H1 (cell line): Measurements from ENCODE around the gene SLC30A2. TPM values are rescaled to one million over a fixed set of nuclear protein-coding genes. Genes with fewer than 3 reads are reported as not detected.

Experiments used
- CTCF ChIA-PET: fragments of 300-600 bp; sonication (Branson Sonifier 250); formaldehyde crosslinking; loops from one replicate; lab custom pipeline; 2021; ENCODE audit not compliant: partially characterized antibody; lab: Charles Lee
- POLR2A ChIA-PET: fragments of 300-600 bp; sonication (Branson Sonifier 250); formaldehyde crosslinking; loops from one replicate; lab custom pipeline; 2021; ENCODE audit warnings: inconsistent platforms; ENCODE audit not compliant: partially characterized antibody; lab: Charles Lee
- DNase-seq, 2 experiments: peaks; one replicate each; pipeline versions ENCODE4 v3.0.0 to v3.0.0-alpha.2; 2010 to 2022; ENCODE audit warnings: low spot score in 2 of 2, low read depth in 1 of 2, mixed read lengths in 1 of 2
- FAIRE-seq: peaks from 2 replicates; lab custom pipeline; 2011; peaks lifted over from hg19 to GRCh38; lab: Jason Lieb, UNC
- H2AFZ ChIP-seq: 2 replicates; pipeline ENCODE4 v1.8.1; 2012; ENCODE audit warnings: low read length, inconsistent platforms
- H2AK5ac ChIP-seq: 2 replicates; pipeline ENCODE4 v1.6.1; 2013; ENCODE audit warnings: low read depth, low read length
- H2BK120ac ChIP-seq: replicated peaks from 2 replicates; pipeline ENCODE3; 2013; ENCODE audit warnings: low read depth, low read length, inconsistent platforms
- H2BK12ac ChIP-seq: 2 replicates; pipeline ENCODE4 v1.6.1; 2013; ENCODE audit warnings: low read depth, low read length
- H2BK15ac ChIP-seq: 2 replicates; pipeline ENCODE4 v1.6.1; 2013; ENCODE audit warnings: low read length
- H2BK20ac ChIP-seq: 2 replicates; pipeline ENCODE4 v1.6.1; 2013; ENCODE audit warnings: low read length
- H2BK5ac ChIP-seq: 2 replicates; pipeline ENCODE4 v1.6.1; 2013; ENCODE audit warnings: low read depth, low read length
- H3K14ac ChIP-seq: 2 replicates; pipeline ENCODE4 v1.6.1; 2013; ENCODE audit warnings: inconsistent platforms; ENCODE audit not compliant: insufficient read length
- H3K18ac ChIP-seq: 2 replicates; pipeline ENCODE4 v1.6.1; 2013; ENCODE audit warnings: low read length; ENCODE audit errors: extremely low read depth
- H3K23ac ChIP-seq: 2 replicates; pipeline ENCODE4 v1.6.1; 2013; ENCODE audit warnings: inconsistent platforms; ENCODE audit not compliant: insufficient read length
- H3K23me2 ChIP-seq: 2 replicates; pipeline ENCODE4 v1.6.1; 2013; ENCODE audit warnings: low read depth, low read length
- H3K27ac ChIP-seq: 2 replicates; pipeline ENCODE4 v1.6.1; 2011; ENCODE audit warnings: low read depth, low read length, inconsistent platforms
- H3K27me3 ChIP-seq, 4 experiments: replicated peaks in 1 of 4; 1 replicate in 1 of 4; 2 replicates in 3 of 4; pipeline versions ENCODE4 v1.6.1 to v1.8.1; 2011 to 2013; ENCODE audit warnings: low read length in 3 of 4, mild to moderate bottlenecking in 3 of 4, inconsistent platforms in 2 of 4, mixed read lengths in 2 of 4, moderate library complexity in 1 of 4; ENCODE audit not compliant: control insufficient read depth in 3 of 4, insufficient read depth in 3 of 4; ENCODE audit errors: extremely low read depth in 1 of 4
- H3K36me3 ChIP-seq, 4 experiments: 2 replicates each; pipeline versions ENCODE4 v1.6.1 to v1.8.1; 2011 to 2013; ENCODE audit warnings: mild to moderate bottlenecking in 4 of 4, low read length in 3 of 4, moderate library complexity in 2 of 4, control low read depth in 1 of 4, inconsistent platforms in 1 of 4; ENCODE audit not compliant: insufficient read depth in 4 of 4, control insufficient read depth in 2 of 4
- H3K4ac ChIP-seq: replicated peaks from 2 replicates; pipeline ENCODE3; 2013; ENCODE audit warnings: low read length, low read depth, mixed read lengths, inconsistent platforms; ENCODE audit not compliant: insufficient read length
- H3K4me1 ChIP-seq, 4 experiments: replicated peaks in 1 of 4; 1 replicate in 1 of 4; 2 replicates in 3 of 4; pipeline versions ENCODE4 v1.6.1 to v1.8.1; 2011 to 2013; ENCODE audit warnings: low read length in 3 of 4, inconsistent platforms in 2 of 4, mixed read lengths in 1 of 4; ENCODE audit not compliant: insufficient read depth in 4 of 4, control insufficient read depth in 3 of 4
- H3K4me2 ChIP-seq, 2 experiments: 2 replicates each; pipeline versions ENCODE4 v1.6.1 to v1.8.1; 2011 to 2013; ENCODE audit warnings: low read depth in 2 of 2, low read length in 2 of 2, control low read depth in 1 of 2, inconsistent platforms in 1 of 2, mild to moderate bottlenecking in 1 of 2; ENCODE audit not compliant: insufficient read depth in 1 of 2
- H3K4me3 ChIP-seq, 4 experiments: fragments of 200-600, 300-600 bp in 1 of 4; sonication (generic), shearing (Covaris generic), sonication (Bioruptor Twin) in 1 of 4; 2 replicates each; pipeline versions ENCODE4 v1.5.1 to v1.8.1; 2011 to 2016; ENCODE audit warnings: low read length in 4 of 4, low read depth in 3 of 4, control low read depth in 2 of 4, inconsistent platforms in 2 of 4, mild to moderate bottlenecking in 2 of 4, mixed read lengths in 1 of 4, moderate library complexity in 1 of 4; ENCODE audit not compliant: insufficient read depth in 2 of 4; ENCODE audit errors: extremely low read depth in 1 of 4
- H3K56ac ChIP-seq: replicated peaks from 2 replicates; pipeline ENCODE3; 2013; ENCODE audit warnings: low read depth, mild to moderate bottlenecking, mixed read lengths, low read length, inconsistent platforms; ENCODE audit not compliant: insufficient read length
- H3K79me1 ChIP-seq: 2 replicates; pipeline ENCODE4 v1.6.1; 2013; ENCODE audit warnings: low read depth, low read length, control low read depth
- H3K79me2 ChIP-seq, 2 experiments: 2 replicates each; pipeline versions ENCODE4 v1.6.1 to v1.8.1; 2012 to 2013; ENCODE audit warnings: low read length in 2 of 2, mild to moderate bottlenecking in 2 of 2, inconsistent platforms in 1 of 2; ENCODE audit not compliant: insufficient read depth in 2 of 2, control insufficient read depth in 1 of 2
- H3K9ac ChIP-seq, 4 experiments: replicated peaks in 1 of 4; 1 replicate in 1 of 4; 2 replicates in 3 of 4; pipeline versions ENCODE4 v1.6.1 to v1.8.1; 2011 to 2013; ENCODE audit warnings: low read depth in 3 of 4, low read length in 3 of 4, control low read depth in 2 of 4, mild to moderate bottlenecking in 2 of 4, moderate library complexity in 2 of 4, inconsistent platforms in 1 of 4; ENCODE audit errors: extremely low read depth in 1 of 4
- H3K9me3 ChIP-seq, 2 experiments: 2 replicates each; pipeline versions ENCODE4 v1.6.1 to v1.8.1; 2012 to 2013; ENCODE audit warnings: mild to moderate bottlenecking in 2 of 2, moderate library complexity in 2 of 2, control low read depth in 1 of 2, inconsistent platforms in 1 of 2, low read depth in 1 of 2, low read length in 1 of 2, mixed read lengths in 1 of 2; ENCODE audit not compliant: insufficient read depth in 2 of 2
- H4K20me1 ChIP-seq, 2 experiments: replicated peaks in 1 of 2; 2 replicates each; pipeline versions ENCODE3 to v1.8.1; 2011 to 2013; ENCODE audit warnings: inconsistent platforms in 2 of 2, low read length in 2 of 2, mild to moderate bottlenecking in 1 of 2; ENCODE audit not compliant: insufficient read depth in 2 of 2, control insufficient read depth in 1 of 2
- H4K5ac ChIP-seq: 2 replicates; pipeline ENCODE4 v1.6.1; 2013; ENCODE audit warnings: low read length, low read depth, mixed read lengths, inconsistent platforms; ENCODE audit not compliant: insufficient read length
- H4K8ac ChIP-seq: 2 replicates; pipeline ENCODE4 v1.8.0; 2013; ENCODE audit warnings: mild to moderate bottlenecking, moderate library complexity, low read length, inconsistent platforms; ENCODE audit not compliant: insufficient read depth; ENCODE audit errors: extremely low read depth
- H4K91ac ChIP-seq: replicated peaks from 2 replicates; pipeline ENCODE3; 2013; ENCODE audit warnings: low read length, mixed read lengths, inconsistent platforms; ENCODE audit not compliant: insufficient read length
- HDAC6 ChIP-seq: IDR thresholded peaks from one replicate; pipeline ENCODE4 v1.7.1; 2012; ENCODE audit warnings: low read depth, mild to moderate bottlenecking, inconsistent platforms, low read length, moderate library complexity
- SAP30 ChIP-seq: fragments of 300-600 bp; sonication (generic); IDR thresholded peaks from 2 replicates; pipeline ENCODE4 v1.7.1; 2012; ENCODE audit warnings: low read length, moderate library complexity, mild to moderate bottlenecking, inconsistent platforms; ENCODE audit not compliant: insufficient read depth, insufficient replicate concordance
- WGBS, 2 experiments: shearing (Covaris generic) in 1 of 2; methylation state at CpG; one replicate each; pipeline versions ENCODE4 v1.1.6 to v1.1.7; 2013 to 2015; ENCODE audit warnings: low lambda C conversion rate in 2 of 2, mixed read lengths in 2 of 2, inconsistent platforms in 1 of 2, low coverage in 1 of 2, missing lambda C conversion rate in 1 of 2; ENCODE audit not compliant: insufficient replicate concordance in 2 of 2, insufficient coverage in 1 of 2, insufficient read length in 1 of 2; ENCODE audit errors: extremely low coverage in 1 of 2, missing lambda C conversion rate in 1 of 2; 5-methylcytosine and 5-hydroxymethylcytosine counted together
- polyA plus RNA-seq, 7 experiments: library from polyadenylated mRNA; depleted of rRNA in 3 of 7; stranded (reverse) in 5 of 7; unstranded in 2 of 7; fragments of >200 nt in 5 of 7; fragments of 200-250 nt in 2 of 7; gene quantifications; 1 replicate in 5 of 7; 2 replicates in 1 of 7; 4 replicates in 1 of 7; pipeline versions ENCODE4 v1.2.1 to v1.2.3, GENCODE V29; 2011 to 2013; ENCODE audit warnings: missing spikeins in 2 of 7, mixed read lengths in 2 of 7
- total RNA-seq: library from RNA; stranded (reverse); fragmentation: NEBNext Ultra II Directional; extraction: Animal tissue kit (Norgen Biotek cat#: 25700); gene quantifications from 2 replicates; pipeline ENCODE4 v1.2.1, GENCODE V29; 2021

Gene SLC30A2
- total and polyA plus RNA-seq, 2 of the 8 experiments (the other 6 are each of a cell fraction or from before 2014, with no cell fraction given), result 0.19 to 0.76 TPM

DNA sequence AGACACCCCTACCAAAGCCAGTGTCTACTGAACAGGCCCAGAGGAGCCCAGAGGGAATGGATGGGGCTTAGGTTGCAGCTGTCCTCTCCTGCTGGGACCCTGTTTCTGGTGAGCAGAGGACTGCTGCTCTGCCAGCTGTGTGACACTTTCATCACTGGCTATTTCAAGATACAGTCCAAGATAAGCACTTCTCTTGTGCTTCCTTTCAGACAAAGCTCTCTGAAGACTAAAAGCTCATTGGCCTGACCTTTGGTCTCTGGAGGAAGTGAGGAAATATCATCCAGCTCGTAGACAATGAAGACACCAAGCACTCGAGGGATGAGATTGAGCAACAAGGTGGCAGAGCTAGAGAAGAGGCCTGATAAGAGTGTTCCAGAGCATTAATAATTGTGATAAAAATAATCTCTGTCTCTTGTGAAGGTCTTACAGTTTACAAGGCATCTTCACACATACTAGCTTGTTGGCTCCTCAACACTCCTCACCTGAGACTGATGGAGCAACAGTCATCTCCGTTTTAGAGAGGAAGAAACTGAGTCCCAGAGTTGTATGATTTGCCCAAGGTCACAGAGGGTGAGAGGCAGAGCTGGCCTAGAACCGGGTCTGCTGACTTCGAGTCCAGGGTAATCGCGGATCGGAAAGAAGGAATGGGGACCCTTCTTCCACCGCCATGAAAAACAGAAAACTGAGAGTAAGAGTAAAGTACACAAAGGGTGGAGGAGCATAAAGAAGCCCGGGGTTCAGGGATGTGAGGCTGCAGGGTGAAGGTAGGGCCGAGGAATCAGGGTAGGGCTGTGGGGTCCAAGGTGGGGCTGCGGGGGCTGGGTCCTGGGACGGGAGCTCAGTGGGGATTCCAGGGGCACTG, 48.7 kb downstream of the SLC30A2 start:
- Histone ChIP-seq H4K5ac (peak overlapping the region; percentile 33), H3K4me2 (peak overlapping the region; percentile 81 to 91), H2AK5ac (no peak overlapping the region), H2BK15ac (no peak overlapping the region), H3K36me3 (no peaks in the 10 kb centered on the region), H4K20me1 (no peaks in the 10 kb centered on the region), H3K4me1 (peaks cover 2 to 15% (median 10%) of the 10 kb centered on the region in 4 experiments; a peak in 6 of 7 replicates), H3K27me3 (no peaks in the 10 kb centered on the region; a peak in 2 of 7 replicates), H3K56ac (no peak overlapping the region), H2BK5ac (peak overlapping the region; percentile 44; the same call in 1 of the 2 replicates), H3K9ac (peak overlapping the region in 3 of 4 experiments; percentile 31 to 51 (median 38); a peak in 5 of 7 replicates), H3K18ac (no peak overlapping the region), H2BK120ac (no peak overlapping the region), H2AFZ (peak overlapping the region; percentile 21; the same call in 1 of the 2 replicates), H3K14ac (no peak overlapping the region), H4K91ac (no peak overlapping the region), H3K23ac (no peak overlapping the region), H3K4me3 (peak overlapping the region; percentile 42 to 86 (median 80)), H3K27ac (peak overlapping the region; percentile 57; the same call in 1 of the 2 replicates), H2BK12ac (peak overlapping the region; percentile 77; the same call in 1 of the 2 replicates), H3K79me1 (no peaks in the 10 kb centered on the region), H3K23me2 (peaks cover 4% of the 10 kb centered on the region; the same call in 1 of the 2 replicates), H2BK20ac (no peak overlapping the region), H4K8ac (peak overlapping the region; percentile 40; the same call in 1 of the 2 replicates), H3K4ac (no peak overlapping the region), H3K79me2 (peaks cover 0 to 2% of the 10 kb centered on the region in 2 experiments; a peak in 1 of 4 replicates), H3K9me3 (no peaks in the 10 kb centered on the region)
- WGBS, 2 experiments, result 31% methylated on average over 13 of the region's 13 CpGs; no CpG with 5 or more reads in 1 of the 2 experiments
- FAIRE-seq (no peak), DNase-seq (no peak)
- POLR2A ChIA-PET, result interaction anchor here (0.8 to 2.0 kb wide), 16 partner anchors 9 to 177 kb away, joined by 3 to 13 read pairs (median 4); partner anchors contain the start of genes EXTL1, PAQR7 and STMN1
- TF ChIP-seq SAP30, result peak; percentile 49
- TF ChIP-seq HDAC6, result no peak
- CTCF ChIA-PET, result interaction anchor here (0.6 to 20.0 kb wide), 35 partner anchors 8 to 433 kb away, joined by 3 to 330 read pairs (median 4); partner anchors contain the start of genes EXTL1, MTFR1L, PAQR7 and STMN1
